ENCODE data around the gene FBXL12. TPM values are rescaled to one million over a fixed set of nuclear protein-coding genes. Genes with fewer than 3 reads are reported as not detected.

FBXL12 gene
- total RNA-seq, 1 experiment from 2014 or later: 21.9 TPM

DNA sequence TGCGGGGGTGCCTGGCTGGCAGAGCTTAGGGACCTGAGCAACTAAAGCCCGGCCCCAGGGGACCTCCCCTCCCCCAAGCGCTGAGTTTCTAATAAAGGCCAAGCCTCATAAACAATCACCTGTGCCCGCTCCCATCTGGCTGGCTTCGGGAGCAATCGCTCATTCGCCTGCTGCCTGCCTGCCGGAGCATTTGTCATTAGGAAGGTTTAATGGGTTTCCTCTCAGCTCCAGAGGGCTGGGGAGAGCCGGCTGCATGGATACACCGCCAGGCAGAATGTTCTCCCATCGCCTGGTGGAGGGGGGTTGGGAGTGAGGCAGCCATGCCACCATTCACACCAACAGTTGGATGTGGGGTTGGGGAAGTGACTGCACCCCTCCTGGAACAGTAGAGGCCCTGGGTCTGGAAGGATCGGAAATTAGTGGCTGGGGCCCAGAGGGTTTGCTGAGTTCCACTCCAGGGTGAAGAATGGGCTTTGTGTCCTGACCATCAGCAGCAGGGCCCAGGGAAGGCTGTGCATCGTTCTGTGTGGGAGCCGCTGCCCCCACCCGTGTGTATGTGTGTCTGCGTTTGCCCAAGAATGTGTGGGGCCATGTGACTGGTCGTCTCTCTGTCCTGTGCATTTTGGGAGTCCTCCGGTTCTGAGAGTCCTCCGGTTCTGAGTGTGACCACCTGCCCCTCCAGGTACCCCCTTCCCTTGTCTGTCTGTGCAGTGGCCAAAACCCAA, 31.5 kb upstream of the FBXL12 start:
- Histone ChIP-seq H3K4me2 (ENCODE audit: low read length) (no peak overlapping the region), H3K4me1 (ENCODE audit: control insufficient read depth in 1 of 2, insufficient read depth in 2 of 2, low read length in 2 of 2) (peaks cover 0 to 22% of the 10 kb centered on the region in 2 experiments; a peak in 2 of 4 replicates), H3K9ac (ENCODE audit: low read length) (no peak overlapping the region), H3K36me3 (ENCODE audit: control insufficient read depth in 1 of 2, insufficient read depth in 2 of 2, low read length in 2 of 2) (no peaks in the 10 kb centered on the region; a peak in 1 of 4 replicates), H3K9me3 (ENCODE audit: control insufficient read depth in 1 of 2, insufficient read depth in 1 of 2, low read depth in 1 of 2, low read length in 2 of 2) (no peaks in the 10 kb centered on the region), H3K27ac (ENCODE audit: low read depth, low read length) (no peak overlapping the region), H3K27me3 (ENCODE audit: insufficient read depth, low read length) (no peaks in the 10 kb centered on the region), H3K4me3 (replicated peaks in 1 of 2; ENCODE audit: low read depth in 1 of 2, low read length in 2 of 2) (no peak overlapping the region), H2AFZ (ENCODE audit: low read depth, low read length, poor library complexity, severe bottlenecking) (no peak overlapping the region), H3K9me2 (ENCODE audit: insufficient read depth) (no peaks in the 10 kb centered on the region), H3K79me2 (ENCODE audit: insufficient read depth, low read length) (peaks cover 7% of the 10 kb centered on the region; the same call in 1 of the 2 replicates), H4K20me1 (ENCODE audit: insufficient read depth) (no peaks in the 10 kb centered on the region)
- no TSS peak for BruUV-seq (replicated peaks)
- CTCF ChIA-PET: no interaction called here
- RAD21 ChIA-PET (ENCODE audit: low non-redundant PET in 1 of 2, low total read pairs in 2 of 2, uncharacterized antibody in 2 of 2, unreplicated experiment in 2 of 2): no interaction called here
- intact Hi-C loops (cut with micrococcal nuclease): no loop called here
- ATAC-seq (no peak), DNase-seq (ENCODE audit: low read depth, low spot score) (no peak)
- TF ChIP-seq SP1 (IDR thresholded peaks at IDR 0.05; ENCODE audit: low read depth) (no peak), EZH2 (IDR thresholded peaks at IDR 0.05) (no peak), ELF1 (IDR thresholded peaks at IDR 0.05; ENCODE audit: borderline replicate concordance, low read depth) (no peak)
- TF ChIP-seq, protein P1, sequence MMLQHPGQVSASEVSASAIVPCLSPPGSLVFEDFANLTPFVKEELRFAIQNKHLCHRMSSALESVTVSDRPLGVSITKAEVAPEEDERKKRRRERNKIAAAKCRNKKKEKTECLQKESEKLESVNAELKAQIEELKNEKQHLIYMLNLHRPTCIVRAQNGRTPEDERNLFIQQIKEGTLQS (IDR thresholded peaks at IDR 0.05): no peak
- POLR2A ChIA-PET: no interaction called here

DNA sequence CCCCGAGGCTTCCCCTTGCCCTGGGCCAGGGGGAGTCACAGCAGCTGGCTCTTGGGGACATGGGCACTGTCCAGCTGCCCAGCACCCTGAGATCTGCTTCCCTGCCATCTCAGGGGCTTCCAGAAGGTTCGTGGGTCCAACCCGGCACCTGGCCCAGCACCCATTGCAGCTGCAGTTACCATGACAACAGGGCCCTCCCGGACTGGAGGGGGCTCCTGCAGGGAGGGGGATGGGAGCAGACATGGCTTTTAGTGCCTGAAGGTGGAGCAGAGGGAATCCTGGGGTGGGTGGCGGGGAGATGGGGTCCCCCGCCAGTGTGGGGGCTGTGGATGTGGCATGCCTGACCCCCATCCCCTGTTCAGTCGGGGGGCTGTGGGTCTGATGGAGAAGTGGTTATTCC, 30.9 kb upstream of the FBXL12 start:
- RAD21 ChIA-PET (ENCODE audit: low non-redundant PET in 1 of 2, low total read pairs in 2 of 2, uncharacterized antibody in 2 of 2, unreplicated experiment in 2 of 2): no interaction called here
- Histone ChIP-seq H2AFZ (ENCODE audit: low read depth, low read length, poor library complexity, severe bottlenecking) (no peak overlapping the region), H3K4me2 (ENCODE audit: low read length) (no peak overlapping the region), H4K20me1 (ENCODE audit: insufficient read depth) (no peaks in the 10 kb centered on the region), H3K9me2 (ENCODE audit: insufficient read depth) (no peaks in the 10 kb centered on the region), H3K4me1 (ENCODE audit: control insufficient read depth in 1 of 2, insufficient read depth in 2 of 2, low read length in 2 of 2) (peaks cover 0 to 22% of the 10 kb centered on the region in 2 experiments; a peak in 2 of 4 replicates), H3K9ac (ENCODE audit: low read length) (no peak overlapping the region), H3K27ac (ENCODE audit: low read depth, low read length) (no peak overlapping the region), H3K4me3 (replicated peaks in 1 of 2; ENCODE audit: low read depth in 1 of 2, low read length in 2 of 2) (no peak overlapping the region), H3K9me3 (ENCODE audit: control insufficient read depth in 1 of 2, insufficient read depth in 1 of 2, low read depth in 1 of 2, low read length in 2 of 2) (no peaks in the 10 kb centered on the region), H3K79me2 (ENCODE audit: insufficient read depth, low read length) (peaks cover 8% of the 10 kb centered on the region; the same call in 1 of the 2 replicates), H3K36me3 (ENCODE audit: control insufficient read depth in 1 of 2, insufficient read depth in 2 of 2, low read length in 2 of 2) (peaks cover 0 to 1% of the 10 kb centered on the region in 2 experiments; a peak in 1 of 4 replicates), H3K27me3 (ENCODE audit: insufficient read depth, low read length) (no peaks in the 10 kb centered on the region)
- DNase-seq (ENCODE audit: low read depth, low spot score) (no peak), ATAC-seq (no peak)
- TF ChIP-seq ZNF274 (IDR thresholded peaks at IDR 0.05; ENCODE audit: low read depth, low read length) (no peak), EZH2 (IDR thresholded peaks at IDR 0.05) (no peak)
- POLR2A ChIA-PET: no interaction called here
- CTCF ChIA-PET: no interaction called here
- intact Hi-C loops (cut with micrococcal nuclease): loop anchor here (2.0 to 5.0 kb wide), 4 partner anchors 65 to 712 kb away; no protein-coding TSS in a partner anchor
- no TSS peak for BruUV-seq (replicated peaks)

Measured in HCT116 (cell line).